ENCODE measurements around the gene APMAP. TPM values are rescaled to one million over a fixed set of nuclear protein-coding genes. Genes with fewer than 3 reads are reported as not detected.

APMAP gene
- total and polyA plus RNA-seq, 2 of the 13 experiments (the other 11 are each of a cell fraction or from before 2014, with no cell fraction given): 168 to 214 TPM

GRCh38 chr20:24992487-24993205 is at the start of gene APMAP (continued):
- TF ChIP-seq HOXA7 (CRISPR knock-in tag; IDR thresholded peaks at IDR 0.05) (0 out of 2 replicates have a peak, but pooled peaks have one; percentile 61), ZBTB7A (CRISPR knock-in tag; IDR thresholded peaks at IDR 0.05) (no peak; the same call in 1 of the 2 replicates), ZNF432 (CRISPR knock-in tag; IDR thresholded peaks at IDR 0.05; ENCODE audit: borderline replicate concordance) (no peak), HNF1A (IDR thresholded peaks at IDR 0.05; ENCODE audit: low read depth) (no peak), HNF1A (CRISPR knock-in tag; IDR thresholded peaks at IDR 0.05; ENCODE audit: borderline replicate concordance) (peak; percentile 63; the same call in 1 of the 2 replicates), ERF (CRISPR knock-in tag; IDR thresholded peaks at IDR 0.05) (peak; percentile 99), ZNF343 (CRISPR knock-in tag; IDR thresholded peaks at IDR 0.05) (peak; percentile 95), NR2F6 (IDR thresholded peaks at IDR 0.05) (no peak), NR2F6 (CRISPR knock-in tag; IDR thresholded peaks at IDR 0.05) (peak; percentile 69; the same call in 1 of the 2 replicates), SYNCRIP (IDR thresholded peaks at IDR 0.05; ENCODE audit: insufficient read depth, low read depth, low read length) (no peak), CBX5 (CRISPR knock-in tag; IDR thresholded peaks at IDR 0.05; ENCODE audit: borderline replicate concordance) (peak; percentile 65; the same call in 1 of the 2 replicates), MXD4 (CRISPR knock-in tag; IDR thresholded peaks at IDR 0.05) (peak; percentile 92), TAF1 (CRISPR knock-in tag; IDR thresholded peaks at IDR 0.05) (peak; percentile 99), ZC3H13 (CRISPR knock-in tag; IDR thresholded peaks at IDR 0.05) (peak; percentile 83), PCBP1 (IDR thresholded peaks at IDR 0.05; ENCODE audit: borderline replicate concordance, low read depth, low read length) (no peak), ZNF354B (CRISPR knock-in tag; IDR thresholded peaks at IDR 0.05) (no peak; the same call in 1 of the 2 replicates), ZNF383 (CRISPR knock-in tag; IDR thresholded peaks at IDR 0.05; ENCODE audit: borderline replicate concordance) (no peak), MED13 (CRISPR knock-in tag; IDR thresholded peaks at IDR 0.05) (peak; percentile 86; the same call in 1 of the 2 replicates), ZNF251 (CRISPR knock-in tag; IDR thresholded peaks at IDR 0.05) (peak; percentile 62; the same call in 1 of the 2 replicates), ZZZ3 (CRISPR knock-in tag; IDR thresholded peaks at IDR 0.05; ENCODE audit: borderline replicate concordance) (peak; percentile 55; the same call in 1 of the 2 replicates), TRIM22 (IDR thresholded peaks at IDR 0.05) (no peak), THYN1 (CRISPR knock-in tag; IDR thresholded peaks at IDR 0.05; ENCODE audit: borderline replicate concordance, low read depth) (peak; percentile 91; the same call in 1 of the 2 replicates), ZNF547 (CRISPR knock-in tag; IDR thresholded peaks at IDR 0.05) (peak; percentile 96), DR1 (CRISPR knock-in tag; IDR thresholded peaks at IDR 0.05) (peak; percentile 97), ETS1 (CRISPR knock-in tag; IDR thresholded peaks at IDR 0.05) (peak; percentile 57; the same call in 1 of the 2 replicates)

All from HepG2 (cell line).